SK-N-SH treated with all-trans-retinoic acid at 6 μM for 48 hours (cell line): ENCODE results near the gene ZEB2.

Experiments used
- ARNTL ChIP-seq: fragments of 450-650 bp; formaldehyde crosslinking; IDR thresholded peaks from 2 replicates; pipeline ENCODE4 v1.5.0; 2020; ENCODE audit warnings: low read depth, mild to moderate bottlenecking, moderate library complexity, borderline replicate concordance
- CREB5 ChIP-seq: fragments of 250-450 bp; sonication (Bioruptor Pico); IDR thresholded peaks from 2 replicates; pipeline ENCODE4 v1.5.1; 2020; ENCODE audit warnings: low read depth, mild to moderate bottlenecking, moderate library complexity
- PPARA ChIP-seq: fragments of 250-450 bp; sonication (Bioruptor Pico); IDR thresholded peaks from 2 replicates; pipeline ENCODE4 v1.5.0; 2020; ENCODE audit warnings: mild to moderate bottlenecking, borderline replicate concordance
- TOX ChIP-seq: fragments of 250-450 bp; sonication (Bioruptor Pico); IDR thresholded peaks from 2 replicates; pipeline ENCODE4 v1.8.0; 2021; ENCODE audit warnings: mild to moderate bottlenecking, moderate library complexity, borderline replicate concordance
- TSHZ2 ChIP-seq: fragments of 250-450 bp; sonication (Bioruptor Pico); IDR thresholded peaks from 2 replicates; pipeline ENCODE4 v1.5.0; 2020; ENCODE audit warnings: mild to moderate bottlenecking, moderate library complexity
- ZFP3 ChIP-seq: fragments of 250-450 bp; sonication (Bioruptor Pico); IDR thresholded peaks from 2 replicates; pipeline ENCODE4 v1.5.0; 2020; ENCODE audit warnings: mild to moderate bottlenecking, moderate library complexity

DNA sequence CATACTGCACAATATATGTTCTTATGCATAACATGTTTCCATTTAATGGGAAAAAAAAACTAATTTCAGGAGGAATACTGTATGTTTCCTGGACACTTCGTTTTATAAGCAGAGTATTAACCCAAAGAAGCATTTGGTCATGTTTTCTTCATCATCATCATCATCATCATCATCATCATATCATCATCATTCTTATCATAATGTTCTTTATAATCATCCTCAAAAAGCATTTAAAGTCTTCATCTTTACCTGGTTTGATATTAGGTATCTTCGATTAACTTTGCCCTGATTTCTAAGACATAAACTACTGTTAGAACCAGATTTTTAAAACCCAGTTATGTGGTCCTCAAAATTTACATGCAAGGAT, 47.9 kb downstream of the ZEB2 start:
- TF ChIP-seq TOX (CRISPR knock-in tag) (no peak), ZFP3 (CRISPR knock-in tag) (no peak), TSHZ2 (no peak), CREB5 (CRISPR knock-in tag) (no peak), PPARA (CRISPR knock-in tag) (no peak), ARNTL (CRISPR knock-in tag) (no peak)
